CD14-positive monocyte (primary cell): ENCODE data around the gene TRRAP. TPM values are rescaled to one million over a fixed set of nuclear protein-coding genes. Genes with fewer than 3 reads are reported as not detected.

Experiments used
- DNase-seq, 3 donors: peaks; one replicate each; pipeline ENCODE4 v3.0.0-alpha.2; 2011 to 2022
- H2AFZ ChIP-seq: 2 replicates; pipeline ENCODE4 v1.6.0; 2012; ENCODE audit warnings: mild to moderate bottlenecking, low read depth, low read length, inconsistent platforms; ENCODE audit not compliant: insufficient read depth, poor library complexity, severe bottlenecking
- H3K27ac ChIP-seq, 2 donors: 1 replicate in 1 of 2; 2 replicates in 1 of 2; pipeline ENCODE4 v1.5.1; 2012 to 2013; ENCODE audit warnings: low read length in 2 of 2, control low read depth in 1 of 2, inconsistent platforms in 1 of 2, low read depth in 1 of 2, mild to moderate bottlenecking in 1 of 2
- H3K27me3 ChIP-seq, 2 donors: one replicate each; pipeline versions ENCODE4 v1.6.0 to v1.6.1; 2011 to 2013; ENCODE audit warnings: low read length in 2 of 2; ENCODE audit not compliant: control insufficient read depth in 2 of 2, insufficient read depth in 2 of 2
- H3K36me3 ChIP-seq, 2 donors: replicated peaks in 1 of 2; 1 replicate in 1 of 2; 2 replicates in 1 of 2; pipeline versions ENCODE4 v1.5.1 to v1.6.1; 2012 to 2013; ENCODE audit warnings: low read length in 2 of 2, control low read depth in 1 of 2, inconsistent platforms in 1 of 2, mild to moderate bottlenecking in 1 of 2; ENCODE audit not compliant: insufficient read depth in 2 of 2, control insufficient read depth in 1 of 2
- H3K4me1 ChIP-seq, 2 donors: 1 replicate in 1 of 2; 2 replicates in 1 of 2; pipeline versions ENCODE4 v1.5.1 to v1.6.1; 2012 to 2013; ENCODE audit warnings: low read length in 2 of 2, control low read depth in 1 of 2, inconsistent platforms in 1 of 2, mild to moderate bottlenecking in 1 of 2, moderate library complexity in 1 of 2; ENCODE audit not compliant: insufficient read depth in 2 of 2, control insufficient read depth in 1 of 2
- H3K4me2 ChIP-seq: replicated peaks from 2 replicates; pipeline ENCODE3; 2012; ENCODE audit warnings: low read length, moderate library complexity, mild to moderate bottlenecking; ENCODE audit not compliant: poor library complexity, severe bottlenecking; ENCODE audit errors: extremely low read depth
- H3K4me3 ChIP-seq, 3 experiments: fragments of 200-600 bp in 1 of 3; sonication (generic) in 1 of 3; replicated peaks in 1 of 3; 1 replicate in 2 of 3; 2 replicates in 1 of 3; pipeline ENCODE4 v1.5.1; 2011 to 2013; ENCODE audit warnings: low read length in 3 of 3, mild to moderate bottlenecking in 3 of 3, control low read depth in 2 of 3, low read depth in 2 of 3, inconsistent platforms in 1 of 3, moderate library complexity in 1 of 3
- H3K79me2 ChIP-seq: 2 replicates; pipeline ENCODE4 v1.6.0; 2012; ENCODE audit warnings: mild to moderate bottlenecking, control low read depth, inconsistent platforms, low read length, moderate library complexity; ENCODE audit not compliant: insufficient read depth
- H3K9ac ChIP-seq: 2 replicates; pipeline ENCODE4 v1.6.0; 2017; ENCODE audit warnings: low read length, mild to moderate bottlenecking; ENCODE audit not compliant: insufficient read depth, poor library complexity, severe bottlenecking
- H3K9me3 ChIP-seq, 2 donors: replicated peaks in 1 of 2; 1 replicate in 1 of 2; 2 replicates in 1 of 2; pipeline versions ENCODE4 v1.5.1 to v1.6.1; 2012 to 2013; ENCODE audit warnings: low read length in 2 of 2, control low read depth in 1 of 2; ENCODE audit not compliant: control insufficient read depth in 1 of 2, insufficient read depth in 1 of 2
- H4K20me1 ChIP-seq: 2 replicates; pipeline ENCODE4 v1.6.0; 2012; ENCODE audit warnings: mild to moderate bottlenecking, low read length, control low read depth, moderate library complexity; ENCODE audit not compliant: insufficient read depth
- H3K27ac Mint-ChIP-seq, 7 donors: one replicate each; pipeline ENCODE4 v1.8.0; 2020; ENCODE audit warnings: mild to moderate bottlenecking in 7 of 7, mixed read lengths in 7 of 7, moderate library complexity in 6 of 7, inconsistent platforms in 2 of 7
- H3K27me3 Mint-ChIP-seq, 3 donors: one replicate each; pipeline ENCODE4 v1.8.0; 2021 to 2022; ENCODE audit warnings: low read depth in 3 of 3, mild to moderate bottlenecking in 3 of 3, mixed read lengths in 3 of 3, moderate library complexity in 3 of 3, inconsistent platforms in 1 of 3
- H3K36me3 Mint-ChIP-seq, 2 donors: one replicate each; pipeline ENCODE4 v1.8.0; 2020; ENCODE audit warnings: mixed read lengths in 2 of 2, inconsistent platforms in 1 of 2, mild to moderate bottlenecking in 1 of 2
- H3K4me1 Mint-ChIP-seq: one replicate; pipeline ENCODE4 v1.8.0; 2020; ENCODE audit warnings: mild to moderate bottlenecking, mixed read lengths
- H3K4me3 Mint-ChIP-seq, 2 donors: one replicate each; pipeline ENCODE4 v1.8.0; 2020; ENCODE audit warnings: mild to moderate bottlenecking in 2 of 2, mixed read lengths in 2 of 2, moderate library complexity in 1 of 2
- H3K9me3 Mint-ChIP-seq, 7 donors: one replicate each; pipeline ENCODE4 v1.8.0; 2020 to 2022; ENCODE audit warnings: mixed read lengths in 7 of 7, mild to moderate bottlenecking in 6 of 7, moderate library complexity in 6 of 7, inconsistent platforms in 2 of 7
- WGBS: methylation state at CpG from one replicate; pipeline ENCODE4 v1.1.5; 2013; ENCODE audit warnings: missing lambda C conversion rate; ENCODE audit not compliant: insufficient coverage; 5-methylcytosine and 5-hydroxymethylcytosine counted together
- intact Hi-C, 2 donors: fragments of 100-400 bp; cut with micrococcal nuclease; formaldehyde crosslinking; loops; one replicate each; pipeline versions ENCODE4 v1.15.0 to v1.15.1; 2023
- polyA plus RNA-seq, 3 donors: library from polyadenylated mRNA; depleted of rRNA in 1 of 3; unstranded in 2 of 3; stranded (reverse) in 1 of 3; fragments of 300-500 nt in 2 of 3; fragments of >200 nt in 1 of 3; fragmentation: Illumina TruSeq in 2 of 3; gene quantifications; 1 replicate in 2 of 3; 2 replicates in 1 of 3; pipeline ENCODE4 v1.2.3, GENCODE V29; 2012 to 2021
- TF ChIP-seq, protein P1 (sequence below): fragments of 200-600 bp; IDR thresholded peaks from one replicate; pipeline ENCODE4 v1.8.0; 2022; ENCODE audit warnings: antibody characterized with exemption, mild to moderate bottlenecking

TRRAP gene
- polyA plus RNA-seq, 3 donors = 0.67 to 12.2 (median 1.2) TPM

DNA sequence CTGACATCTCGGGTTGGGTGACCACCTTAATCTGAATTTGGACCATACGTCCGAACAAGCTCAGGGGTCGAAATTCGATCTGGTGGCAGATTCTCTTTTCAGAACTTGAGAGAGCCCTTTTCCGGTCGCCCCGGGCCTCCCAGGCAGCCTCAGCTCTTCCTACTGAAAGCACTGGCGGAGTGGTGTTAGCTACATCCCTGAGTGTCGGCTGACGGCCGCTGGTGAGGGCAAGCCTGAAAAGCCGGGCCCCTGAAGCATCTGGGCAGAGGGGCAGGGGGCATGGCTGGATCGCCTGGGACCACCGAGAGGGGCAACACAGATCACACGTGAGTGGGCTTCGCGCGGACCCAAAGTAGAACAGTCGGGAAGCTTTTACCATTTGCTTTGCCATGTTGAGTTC lies 149.5 kb downstream of the TRRAP start:
- no peak overlapping the region for H3K9ac ChIP-seq
- no peaks in the 10 kb centered on the region for H3K79me2 ChIP-seq
- Mint-ChIP-seq H3K4me3 (no peak overlapping the region), H3K36me3 (peaks cover 55 to 77% of the 10 kb centered on the region in 2 donors), H3K27me3 (peaks cover 0 to 2% (median 0%) of the 10 kb centered on the region in 3 donors), H3K4me1 (peaks cover 5% of the 10 kb centered on the region), H3K9me3 (peaks cover 0 to 3% (median 0%) of the 10 kb centered on the region in 7 donors), H3K27ac (peak overlapping the region in 2 of 7 donors; percentile 11 to 62)
- H3K9me3 ChIP-seq = no peaks in the 10 kb centered on the region
- no peak for DNase-seq
- peaks cover 6% of the 10 kb centered on the region for H4K20me1 ChIP-seq
- no peak overlapping the region for H3K27ac ChIP-seq
- intact Hi-C loops = no loop called here
- H3K36me3 ChIP-seq = peaks cover 49 to 54% of the 10 kb centered on the region in 2 donors
- no peak overlapping the region for H3K4me2 ChIP-seq
- no peak overlapping the region for H3K4me3 ChIP-seq
- TF ChIP-seq, protein P1, sequence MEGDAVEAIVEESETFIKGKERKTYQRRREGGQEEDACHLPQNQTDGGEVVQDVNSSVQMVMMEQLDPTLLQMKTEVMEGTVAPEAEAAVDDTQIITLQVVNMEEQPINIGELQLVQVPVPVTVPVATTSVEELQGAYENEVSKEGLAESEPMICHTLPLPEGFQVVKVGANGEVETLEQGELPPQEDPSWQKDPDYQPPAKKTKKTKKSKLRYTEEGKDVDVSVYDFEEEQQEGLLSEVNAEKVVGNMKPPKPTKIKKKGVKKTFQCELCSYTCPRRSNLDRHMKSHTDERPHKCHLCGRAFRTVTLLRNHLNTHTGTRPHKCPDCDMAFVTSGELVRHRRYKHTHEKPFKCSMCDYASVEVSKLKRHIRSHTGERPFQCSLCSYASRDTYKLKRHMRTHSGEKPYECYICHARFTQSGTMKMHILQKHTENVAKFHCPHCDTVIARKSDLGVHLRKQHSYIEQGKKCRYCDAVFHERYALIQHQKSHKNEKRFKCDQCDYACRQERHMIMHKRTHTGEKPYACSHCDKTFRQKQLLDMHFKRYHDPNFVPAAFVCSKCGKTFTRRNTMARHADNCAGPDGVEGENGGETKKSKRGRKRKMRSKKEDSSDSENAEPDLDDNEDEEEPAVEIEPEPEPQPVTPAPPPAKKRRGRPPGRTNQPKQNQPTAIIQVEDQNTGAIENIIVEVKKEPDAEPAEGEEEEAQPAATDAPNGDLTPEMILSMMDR = no peak
- no peaks in the 10 kb centered on the region for H3K27me3 ChIP-seq
- WGBS = 97% methylated on average over 19 of the region's 20 CpGs
- H2AFZ ChIP-seq = no peak overlapping the region
- no peaks in the 10 kb centered on the region for H3K4me1 ChIP-seq

DNA sequence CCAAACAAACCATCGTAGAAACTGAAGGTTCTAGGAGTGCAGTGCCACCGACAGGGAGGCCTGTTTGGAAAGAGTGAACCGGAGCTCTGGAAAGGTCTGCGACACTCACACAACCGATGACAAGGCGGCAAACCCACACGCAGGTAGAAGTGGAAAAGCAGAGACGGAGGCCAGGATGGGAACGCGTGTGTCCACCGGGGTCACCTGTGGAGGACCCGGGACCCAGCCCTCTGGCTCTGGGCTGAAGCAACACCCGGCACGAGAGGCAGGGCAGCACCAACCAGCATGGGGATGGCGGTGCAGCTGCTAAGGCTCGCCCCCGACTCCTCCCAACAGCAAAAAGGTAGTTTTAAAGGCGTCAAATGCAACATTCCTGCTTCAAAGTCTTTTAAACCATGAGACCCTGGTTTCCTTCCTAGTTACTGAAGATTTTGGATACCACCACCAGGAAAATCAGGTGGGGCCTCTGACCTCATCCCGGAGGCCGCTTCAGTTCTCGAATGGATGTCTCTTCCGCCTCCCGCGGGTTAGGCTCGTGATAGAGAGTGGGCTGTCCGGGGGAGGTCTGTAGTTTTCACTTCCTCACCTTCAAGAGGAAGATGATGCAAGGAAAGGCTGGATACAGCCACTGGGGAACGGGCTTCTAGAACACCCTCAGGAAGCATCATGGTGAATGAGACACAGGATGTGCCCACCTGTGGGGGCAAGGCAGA lies 150.1 kb downstream of the TRRAP start:
- peaks cover 58 to 77% of the 10 kb centered on the region in 2 donors for H3K36me3 Mint-ChIP-seq
- peaks cover 53 to 60% of the 10 kb centered on the region in 2 donors for H3K36me3 ChIP-seq
- 96% methylated on average over 18 of the region's 27 CpGs for WGBS

More for the DNA sequence above, 150.1 kb downstream of the TRRAP start:
- no peak overlapping the region for H3K4me3 ChIP-seq
- no peak overlapping the region for H3K27ac ChIP-seq
- H3K4me1 ChIP-seq = no peaks in the 10 kb centered on the region
- H3K79me2 ChIP-seq = no peaks in the 10 kb centered on the region
- H3K9me3 Mint-ChIP-seq = peaks cover 0 to 3% (median 0%) of the 10 kb centered on the region in 7 donors
- H3K9me3 ChIP-seq = no peaks in the 10 kb centered on the region
- H3K4me1 Mint-ChIP-seq = peaks cover 5% of the 10 kb centered on the region
- peaks cover 0 to 2% (median 0%) of the 10 kb centered on the region in 3 donors for H3K27me3 Mint-ChIP-seq
- TF ChIP-seq, protein P1 = no peak
- peaks cover 6% of the 10 kb centered on the region for H4K20me1 ChIP-seq
- no peak for DNase-seq
- intact Hi-C loops = no loop called here
- no peak overlapping the region for H3K4me3 Mint-ChIP-seq
- H2AFZ ChIP-seq = no peak overlapping the region
- peak overlapping the region in 4 of 7 donors; percentile 23 to 67 (median 40) for H3K27ac Mint-ChIP-seq
- no peaks in the 10 kb centered on the region for H3K27me3 ChIP-seq
- H3K4me2 ChIP-seq = no peak overlapping the region
- no peak overlapping the region for H3K9ac ChIP-seq
